ENCODE measurements around the gene NECTIN2.
"Not testable (repeated sequence)": the region's sequence is repeated elsewhere in the genome, so short reads cannot be mapped to it uniquely, and the experiment has no call there.

The NECTIN2 gene

GRCh38 chr19:44911896-44912295, 65.8 kb downstream of the NECTIN2 start:
- not testable (repeated sequence) for DNase-seq

- DNase-seq, result no peak
These were observed 66.8 kb downstream of the NECTIN2 start for GRCh38 chr19:44912854-44913253.

GRCh38 chr19:44913512-44914432, 67.7 kb downstream of the NECTIN2 start:
- not testable (repeated sequence) for DNase-seq

DNA sequence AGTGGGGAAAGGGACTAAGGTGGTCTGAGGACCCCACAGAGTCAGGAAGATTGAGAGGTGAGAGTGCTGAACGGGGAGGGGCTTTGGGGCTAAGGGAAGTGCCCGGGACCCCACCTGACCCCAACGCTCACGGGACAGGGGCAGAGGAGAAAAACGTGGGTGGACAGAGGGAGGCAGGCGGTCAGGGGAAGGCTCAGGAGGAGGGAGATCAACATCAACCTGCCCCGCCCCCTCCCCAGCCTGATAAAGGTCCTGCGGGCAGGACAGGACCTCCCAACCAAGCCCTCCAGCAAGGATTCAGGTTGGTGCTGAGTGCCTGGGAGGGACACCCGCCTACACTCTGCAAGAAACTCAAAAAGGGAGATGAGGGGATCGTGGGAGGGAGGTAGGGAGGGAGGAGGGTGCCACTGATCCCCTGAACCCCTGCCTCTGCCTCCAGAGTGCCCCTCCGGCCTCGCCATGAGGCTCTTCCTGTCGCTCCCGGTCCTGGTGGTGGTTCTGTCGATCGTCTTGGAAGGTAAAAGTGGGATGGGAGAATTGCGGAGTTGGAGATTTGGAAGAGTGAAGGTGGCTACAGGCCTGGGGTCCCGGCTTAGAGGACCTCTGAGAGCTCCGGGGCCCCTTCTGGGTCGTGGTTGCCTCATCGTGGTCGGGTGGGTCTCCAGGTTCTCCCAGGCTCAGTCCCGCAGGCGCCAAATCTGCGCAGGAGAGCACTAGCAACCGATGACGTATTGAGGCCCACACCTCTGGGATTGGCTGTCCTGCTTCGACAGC, 68.5 kb downstream of the NECTIN2 start, which contains the start of gene APOC1:
Gene APOC1, plus strand, starts transcription at position 176 of the 774 bp plus-strand sequence. Its CDS starts 284 bp downstream, at position 460.
- DNase-seq, result peak; percentile 84

GRCh38 chr19:44924243-44924725, 78.2 kb downstream of the NECTIN2 start:
- DNase-seq, result no peak

DNA sequence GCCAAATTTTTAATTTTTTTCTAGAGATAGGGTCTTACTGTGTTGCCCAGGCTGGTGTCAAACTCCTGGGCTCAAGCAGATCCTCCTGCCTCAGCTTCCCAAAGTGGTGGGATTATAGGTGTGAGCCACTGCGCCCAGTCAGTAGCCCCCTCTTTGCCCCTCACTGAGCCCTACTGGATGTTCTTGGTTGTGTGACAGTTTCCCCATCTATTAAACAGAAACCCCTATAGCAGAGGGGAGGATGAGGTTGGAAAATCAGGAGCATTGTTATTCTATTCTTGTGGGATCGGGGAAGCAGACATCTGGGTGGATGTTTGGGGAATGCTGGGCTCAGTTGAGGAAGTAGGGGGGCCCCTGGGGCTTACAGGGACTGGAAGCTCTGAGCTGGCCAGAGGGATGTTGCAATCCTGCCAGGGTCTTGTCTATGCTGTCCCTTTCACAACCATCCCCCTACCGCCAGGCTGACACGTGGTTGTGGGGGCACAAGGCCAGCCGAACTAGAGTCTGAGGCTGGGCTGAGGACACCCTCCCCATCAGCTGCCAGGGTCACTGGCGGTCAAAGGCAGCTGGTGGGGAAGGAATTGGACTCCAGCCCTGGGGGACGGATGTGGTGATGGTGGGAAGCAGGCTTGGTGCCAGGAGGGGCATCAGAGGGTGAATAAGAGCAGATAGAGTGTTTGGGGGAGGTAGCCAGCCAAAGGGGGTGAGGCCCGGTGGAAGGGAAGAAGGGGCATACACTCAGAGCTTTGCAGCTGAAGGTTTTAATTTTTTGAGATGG, 79.2 kb downstream of the NECTIN2 start:
- DNase-seq, result no peak

- not testable (repeated sequence) for DNase-seq
These were observed 80.4 kb downstream of the NECTIN2 start for GRCh38 chr19:44926245-44927077.

DNA sequence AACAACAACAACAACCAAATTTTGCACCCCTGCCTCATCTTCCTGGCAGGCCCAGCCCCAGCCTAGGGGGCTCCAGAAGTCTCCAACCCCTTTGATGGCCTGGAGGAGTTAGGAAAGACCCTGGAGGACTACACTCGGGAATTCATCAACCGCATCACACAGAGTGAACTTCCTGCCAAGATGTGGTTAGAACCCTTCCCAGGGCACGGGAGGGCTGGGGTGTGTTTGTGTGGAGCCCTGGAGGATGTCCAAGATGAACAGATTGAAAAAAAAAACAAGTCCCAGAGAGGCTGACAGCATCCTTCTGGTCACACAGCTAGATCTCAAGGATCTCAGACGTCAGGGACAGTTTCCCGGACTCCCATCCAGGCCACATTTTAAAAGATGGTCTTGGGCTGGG, 81.6 kb downstream of the NECTIN2 start:
- no peak for DNase-seq

GRCh38 chr19:44930088-44930487, 84.0 kb downstream of the NECTIN2 start:
- no peak for DNase-seq

DNA sequence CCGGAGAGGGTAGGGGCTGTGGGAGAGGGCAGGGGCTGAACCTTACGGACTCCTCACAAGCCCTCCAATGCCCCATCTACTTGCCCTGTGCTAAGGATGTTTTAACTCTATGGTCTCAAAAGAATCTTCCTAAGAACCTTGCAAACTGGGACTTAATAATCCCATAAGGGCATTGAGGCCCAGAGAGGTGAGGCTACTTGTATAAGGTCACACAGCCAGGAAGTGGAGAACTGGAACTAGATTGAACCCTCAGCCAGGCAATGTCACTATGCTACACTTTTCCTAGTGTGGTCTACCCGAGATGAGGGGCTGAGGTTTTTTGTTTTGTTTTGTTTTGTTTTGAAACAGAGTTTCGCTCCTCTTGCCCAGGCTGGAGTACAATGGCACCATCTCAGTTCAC, 85.4 kb downstream of the NECTIN2 start:
- no peak for DNase-seq

Measured in stimulated activated CD4-positive, alpha-beta T cell treated with anti-CD3 and anti-CD28 coated beads, Interleukin-1b, Interleukin-23, amount 100 ng/mL, for 48 hours (primary cell).